ENCODE measurements around the gene COQ10A. TPM values are rescaled to one million over a fixed set of nuclear protein-coding genes. Genes with fewer than 3 reads are reported as not detected.
A peak's percentile ranks its signal among the peaks of the same experiment; 100 is the strongest.
"Not testable (repeated sequence)": the region's sequence is repeated elsewhere in the genome, so short reads cannot be mapped to it uniquely, and the experiment has no call there.

COQ10A gene
- polyA plus RNA-seq, 1 experiment, result 15.6 TPM

- TF ChIP-seq CTCF (IDR thresholded peaks at IDR 0.05; ENCODE audit: low read depth, low read length), result no peak
- no peaks in the 10 kb centered on the region; the same call in 1 of the 2 replicates for H3K9me3 ChIP-seq (ENCODE audit: control insufficient read depth, insufficient read depth, low read length)
- peak overlapping the region; percentile 76 for H3K4me3 ChIP-seq (ENCODE audit: low read depth, low read length)
- peak overlapping the region; percentile 39 for H3K27ac ChIP-seq (ENCODE audit: low read depth, low read length)
- POLR2A ChIA-PET, result interaction anchor here (0.5 to 2.0 kb wide), 8 partner anchors 9 to 268 kb away, joined by 3 to 14 read pairs (median 4); partner anchors contain the start of genes ANKRD52, RNF41 and SMARCC2
- no peak for DNase-seq (ENCODE audit: low read depth, low spot score)
- CTCF ChIA-PET, result interaction anchor here (0.6 to 2.1 kb wide), 5 partner anchors 10 to 394 kb away, joined by 3 to 23 read pairs (median 4); partner anchors contain the start of genes ANKRD52 and SMARCC2
- H3K27me3 ChIP-seq (ENCODE audit: control insufficient read depth, insufficient read depth, low read length), result no peaks in the 10 kb centered on the region
Measured at GRCh38 chr12:56267443-56268071, 815 bp downstream of the COQ10A start.

- no peak overlapping the region for H3K4me3 ChIP-seq (ENCODE audit: low read depth, low read length)
- no peak for DNase-seq (ENCODE audit: low read depth, low spot score)
- peak; percentile 60 for TF ChIP-seq CTCF (IDR thresholded peaks at IDR 0.05; ENCODE audit: low read depth, low read length)
- H3K27me3 ChIP-seq (ENCODE audit: control insufficient read depth, insufficient read depth, low read length), result no peaks in the 10 kb centered on the region
- ChIA-PET CTCF (interaction anchor here (0.7 to 1.2 kb wide), 2 partner anchors 77 to 87 kb away, joined by 3 to 4 read pairs; no protein-coding TSS in a partner anchor), POLR2A (interaction anchor here (0.5 kb wide), 1 partner anchor 81 kb away, joined by 4 read pairs; no protein-coding TSS in a partner anchor)
- H3K9me3 ChIP-seq (ENCODE audit: control insufficient read depth, insufficient read depth, low read length), result no peaks in the 10 kb centered on the region; the same call in 1 of the 2 replicates
- H3K27ac ChIP-seq (ENCODE audit: low read depth, low read length), result no peak overlapping the region
Measured at GRCh38 chr12:56271031-56271430, 4.3 kb downstream of the COQ10A start.

GRCh38 chr12:56272468-56272867 lies 5.7 kb downstream of the COQ10A start:
- H3K27ac ChIP-seq (ENCODE audit: low read depth, low read length); H3K27me3 ChIP-seq (ENCODE audit: control insufficient read depth, insufficient read depth, low read length); H3K4me3 ChIP-seq (ENCODE audit: low read depth, low read length); POLR2A ChIA-PET; DNase-seq (ENCODE audit: low read depth, low spot score); H3K9me3 ChIP-seq (ENCODE audit: control insufficient read depth, insufficient read depth, low read length): not testable (repeated sequence)
- CTCF ChIA-PET, result interaction anchor here (0.6 to 1.2 kb wide), 2 partner anchors 78 to 80 kb away, joined by 3 read pairs; no protein-coding TSS in a partner anchor

GRCh38 chr12:56274299-56274698 lies 7.6 kb downstream of the COQ10A start:
- CTCF ChIA-PET, result no interaction called here
- Histone ChIP-seq H3K4me3 (ENCODE audit: low read depth, low read length) (no peak overlapping the region), H3K27me3 (ENCODE audit: control insufficient read depth, insufficient read depth, low read length) (no peaks in the 10 kb centered on the region), H3K9me3 (ENCODE audit: control insufficient read depth, insufficient read depth, low read length) (no peaks in the 10 kb centered on the region), H3K27ac (ENCODE audit: low read depth, low read length) (no peak overlapping the region)
- no peak for DNase-seq (ENCODE audit: low read depth, low spot score)
- POLR2A ChIA-PET, result no interaction called here
- no peak for TF ChIP-seq CTCF (IDR thresholded peaks at IDR 0.05; ENCODE audit: low read depth, low read length)

- ChIA-PET POLR2A (no interaction called here), CTCF (no interaction called here)
- Histone ChIP-seq H3K9me3 (ENCODE audit: control insufficient read depth, insufficient read depth, low read length) (no peaks in the 10 kb centered on the region), H3K27me3 (ENCODE audit: control insufficient read depth, insufficient read depth, low read length) (no peaks in the 10 kb centered on the region), H3K4me3 (ENCODE audit: low read depth, low read length) (no peak overlapping the region), H3K27ac (ENCODE audit: low read depth, low read length) (no peak overlapping the region)
- no peak for TF ChIP-seq CTCF (IDR thresholded peaks at IDR 0.05; ENCODE audit: low read depth, low read length)
- DNase-seq (ENCODE audit: low read depth, low spot score), result no peak
Measured at GRCh38 chr12:56278905-56279304, 12.2 kb downstream of the COQ10A start.

Measured in AG04450 (cell line).